H9 (cell line): Measurements from ENCODE around the gene CCDC158. TPM values are rescaled to one million over a fixed set of nuclear protein-coding genes. Genes with fewer than 3 reads are reported as not detected.

Source experiments
- DNase-seq: peaks from one replicate; pipeline ENCODE4 v3.0.0-alpha.2; 2017
- H2AFZ ChIP-seq: one replicate; pipeline ENCODE4 v1.6.1; 2013; ENCODE audit warnings: mild to moderate bottlenecking, low read length, control low read depth, moderate library complexity
- H2AK5ac ChIP-seq: 2 replicates; pipeline ENCODE4 v1.6.1; 2013; ENCODE audit warnings: low read length, control low read depth, mixed read lengths; ENCODE audit not compliant: insufficient read length
- H2BK120ac ChIP-seq: one replicate; pipeline ENCODE4 v1.6.1; 2013; ENCODE audit warnings: low read depth, mild to moderate bottlenecking, low read length, control low read depth, inconsistent platforms; ENCODE audit not compliant: poor library complexity, severe bottlenecking
- H2BK12ac ChIP-seq: 2 replicates; pipeline ENCODE4 v1.6.1; 2013; ENCODE audit warnings: low read length, control low read depth, mixed read lengths, low read depth; ENCODE audit not compliant: insufficient read length
- H2BK15ac ChIP-seq: 2 replicates; pipeline ENCODE4 v1.6.1; 2013; ENCODE audit warnings: low read depth, low read length, control low read depth
- H2BK20ac ChIP-seq: one replicate; pipeline ENCODE4 v1.6.1; 2013; ENCODE audit warnings: low read depth, mild to moderate bottlenecking, low read length, control low read depth, inconsistent platforms; ENCODE audit not compliant: poor library complexity, severe bottlenecking
- H2BK5ac ChIP-seq: 2 replicates; pipeline ENCODE4 v1.6.1; 2013; ENCODE audit warnings: low read length, control low read depth, mixed read lengths; ENCODE audit not compliant: insufficient read length
- H3K14ac ChIP-seq: 2 replicates; pipeline ENCODE4 v1.6.1; 2013; ENCODE audit warnings: low read length, control low read depth; ENCODE audit not compliant: insufficient read depth
- H3K18ac ChIP-seq: 2 replicates; pipeline ENCODE4 v1.6.1; 2013; ENCODE audit warnings: low read depth, mild to moderate bottlenecking, mixed read lengths, low read length, control low read depth; ENCODE audit not compliant: insufficient read length
- H3K23ac ChIP-seq: 2 replicates; pipeline ENCODE4 v1.6.1; 2013; ENCODE audit warnings: low read length, control low read depth, mixed read lengths, low read depth; ENCODE audit not compliant: insufficient read length
- H3K23me2 ChIP-seq: 2 replicates; pipeline ENCODE4 v1.6.1; 2013; ENCODE audit warnings: low read depth, mild to moderate bottlenecking, mixed read lengths, low read length, control low read depth; ENCODE audit not compliant: insufficient read length, poor library complexity, severe bottlenecking
- H3K27ac ChIP-seq: 2 replicates; pipeline ENCODE4 v1.5.1; 2013; ENCODE audit warnings: low read length, control low read depth, mixed read lengths, low read depth; ENCODE audit not compliant: insufficient read length
- H3K27me3 ChIP-seq: 2 replicates; pipeline ENCODE4 v1.6.1; 2013; ENCODE audit warnings: low read length, control low read depth, inconsistent platforms; ENCODE audit not compliant: insufficient read depth
- H3K4ac ChIP-seq: 2 replicates; pipeline ENCODE4 v1.6.1; 2013; ENCODE audit warnings: low read depth, mild to moderate bottlenecking, control low read depth, inconsistent platforms, low read length, moderate library complexity
- H3K4me1 ChIP-seq: 2 replicates; pipeline ENCODE4 v1.6.1; 2013; ENCODE audit warnings: low read length, control low read depth, inconsistent platforms; ENCODE audit not compliant: insufficient read depth
- H3K4me2 ChIP-seq: 2 replicates; pipeline ENCODE4 v1.6.1; 2013; ENCODE audit warnings: low read length, control low read depth, mixed read lengths; ENCODE audit not compliant: insufficient read length, insufficient read depth
- H3K56ac ChIP-seq: 2 replicates; pipeline ENCODE4 v1.6.1; 2013; ENCODE audit warnings: low read depth, mild to moderate bottlenecking, mixed read lengths, low read length, control low read depth; ENCODE audit not compliant: insufficient read length
- H3K79me1 ChIP-seq: 2 replicates; pipeline ENCODE4 v1.6.1; 2013; ENCODE audit warnings: low read depth, mild to moderate bottlenecking, moderate library complexity, low read length, control low read depth, inconsistent platforms; ENCODE audit not compliant: insufficient read depth, poor library complexity, severe bottlenecking
- H3K79me2 ChIP-seq: 2 replicates; pipeline ENCODE4 v1.6.1; 2013; ENCODE audit warnings: low read length, control low read depth, inconsistent platforms; ENCODE audit not compliant: insufficient read depth
- H3K9ac ChIP-seq: 2 replicates; pipeline ENCODE4 v1.6.1; 2013; ENCODE audit warnings: low read length, control low read depth, mixed read lengths; ENCODE audit not compliant: insufficient read length; ENCODE audit errors: extremely low read depth
- H3K9me3 ChIP-seq: one replicate; pipeline ENCODE4 v1.6.1; 2013; ENCODE audit warnings: low read depth, low read length, inconsistent platforms; ENCODE audit not compliant: control insufficient read depth
- H3T11ph ChIP-seq: one replicate; pipeline ENCODE4 v1.6.1; 2013; ENCODE audit warnings: mild to moderate bottlenecking, low read length, control low read depth, inconsistent platforms
- H4K20me1 ChIP-seq: one replicate; pipeline ENCODE4 v1.6.1; 2013; ENCODE audit not compliant: control insufficient read depth, insufficient read length, insufficient read depth
- H4K5ac ChIP-seq: 2 replicates; pipeline ENCODE4 v1.6.1; 2013; ENCODE audit warnings: low read depth, mild to moderate bottlenecking, mixed read lengths, low read length, control low read depth; ENCODE audit not compliant: insufficient read length
- H4K8ac ChIP-seq: replicated peaks from 2 replicates; pipeline ENCODE4 v1.6.1; 2013; ENCODE audit warnings: low read length, control low read depth, mixed read lengths, low read depth; ENCODE audit not compliant: insufficient read length
- H4K91ac ChIP-seq: 2 replicates; pipeline ENCODE4 v1.6.1; 2013; ENCODE audit warnings: low read depth, mild to moderate bottlenecking, moderate library complexity, mixed read lengths, low read length, control low read depth; ENCODE audit not compliant: insufficient read length
- H3K27ac Mint-ChIP-seq, 3 experiments: 2 replicates in 2 of 3; 3 replicates in 1 of 3; pipeline ENCODE4 v1.8.0; 2020 to 2021; ENCODE audit warnings: mixed read lengths in 3 of 3, mild to moderate bottlenecking in 1 of 3, moderate library complexity in 1 of 3
- H3K27me3 Mint-ChIP-seq: 2 replicates; pipeline ENCODE4 v1.8.0; 2021; ENCODE audit warnings: low read depth, mild to moderate bottlenecking, moderate library complexity, mixed read lengths
- H3K36me3 Mint-ChIP-seq, 3 experiments: 2 replicates in 2 of 3; 3 replicates in 1 of 3; pipeline ENCODE4 v1.8.0; 2020 to 2021; ENCODE audit warnings: low read depth in 3 of 3, mixed read lengths in 3 of 3; ENCODE audit not compliant: insufficient read depth in 1 of 3
- H3K4me1 Mint-ChIP-seq, 2 experiments: 2 replicates each; pipeline ENCODE4 v1.8.0; 2020; ENCODE audit warnings: mixed read lengths in 2 of 2
- H3K4me3 Mint-ChIP-seq, 2 experiments: 2 replicates in 1 of 2; 3 replicates in 1 of 2; pipeline ENCODE4 v1.8.0; 2020 to 2021; ENCODE audit warnings: mild to moderate bottlenecking in 2 of 2, mixed read lengths in 2 of 2, moderate library complexity in 1 of 2
- H3K9me3 Mint-ChIP-seq, 2 experiments: 2 replicates in 1 of 2; 3 replicates in 1 of 2; pipeline ENCODE4 v1.8.0; 2020; ENCODE audit warnings: mild to moderate bottlenecking in 2 of 2, mixed read lengths in 2 of 2, moderate library complexity in 1 of 2
- total RNA-seq: library from RNA; stranded (reverse); gene quantifications from 2 replicates; pipeline ENCODE4 v1.2.1, GENCODE V29; 2021
- TF ChIP-seq, protein P1 (sequence below): fragments of 200-600 bp; sonication (generic); conservative IDR thresholded peaks from 3 replicates; pipeline ENCODE4 v1.8.0; 2021; ENCODE audit warnings: antibody characterized with exemption, mild to moderate bottlenecking

CCDC158 gene
- total RNA-seq, 1 experiment from 2014 or later: not detected

DNA sequence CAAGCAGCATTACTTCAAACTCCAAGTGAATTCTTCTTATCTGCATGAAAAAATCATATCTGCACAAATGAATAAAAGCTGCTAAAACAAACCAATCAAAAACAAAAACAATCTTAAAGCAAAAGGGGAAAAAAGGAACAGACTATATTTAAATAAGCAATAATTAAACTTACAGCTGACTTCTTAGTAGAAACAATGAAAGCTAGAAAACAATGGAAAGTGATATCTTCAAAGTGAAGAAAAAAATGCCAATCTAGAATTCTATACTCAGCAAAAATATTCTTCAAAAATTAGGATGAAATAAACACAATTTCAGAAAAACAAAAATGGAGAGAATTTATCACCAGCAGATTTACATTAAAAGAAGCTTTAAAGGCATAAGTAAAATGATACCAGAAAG lies 94.4 kb downstream of the CCDC158 start:
- H4K91ac ChIP-seq: no peak overlapping the region
- no peak overlapping the region for H3K4me2 ChIP-seq
- no peaks in the 10 kb centered on the region for H3K4me1 Mint-ChIP-seq
- no peak overlapping the region for H3T11ph ChIP-seq
- no peak overlapping the region for H3K4ac ChIP-seq
- H3K79me1 ChIP-seq: no peaks in the 10 kb centered on the region
- no peak overlapping the region for H2BK120ac ChIP-seq
- no peak for DNase-seq
- H3K23ac ChIP-seq: no peak overlapping the region
- no peaks in the 10 kb centered on the region for H4K20me1 ChIP-seq
- TF ChIP-seq, protein P1, sequence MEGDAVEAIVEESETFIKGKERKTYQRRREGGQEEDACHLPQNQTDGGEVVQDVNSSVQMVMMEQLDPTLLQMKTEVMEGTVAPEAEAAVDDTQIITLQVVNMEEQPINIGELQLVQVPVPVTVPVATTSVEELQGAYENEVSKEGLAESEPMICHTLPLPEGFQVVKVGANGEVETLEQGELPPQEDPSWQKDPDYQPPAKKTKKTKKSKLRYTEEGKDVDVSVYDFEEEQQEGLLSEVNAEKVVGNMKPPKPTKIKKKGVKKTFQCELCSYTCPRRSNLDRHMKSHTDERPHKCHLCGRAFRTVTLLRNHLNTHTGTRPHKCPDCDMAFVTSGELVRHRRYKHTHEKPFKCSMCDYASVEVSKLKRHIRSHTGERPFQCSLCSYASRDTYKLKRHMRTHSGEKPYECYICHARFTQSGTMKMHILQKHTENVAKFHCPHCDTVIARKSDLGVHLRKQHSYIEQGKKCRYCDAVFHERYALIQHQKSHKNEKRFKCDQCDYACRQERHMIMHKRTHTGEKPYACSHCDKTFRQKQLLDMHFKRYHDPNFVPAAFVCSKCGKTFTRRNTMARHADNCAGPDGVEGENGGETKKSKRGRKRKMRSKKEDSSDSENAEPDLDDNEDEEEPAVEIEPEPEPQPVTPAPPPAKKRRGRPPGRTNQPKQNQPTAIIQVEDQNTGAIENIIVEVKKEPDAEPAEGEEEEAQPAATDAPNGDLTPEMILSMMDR: no peak
- no peaks in the 10 kb centered on the region for H3K23me2 ChIP-seq
- no peak overlapping the region for H2AK5ac ChIP-seq
- no peak overlapping the region for H3K27ac Mint-ChIP-seq
- H2BK20ac ChIP-seq: no peak overlapping the region
- no peak overlapping the region for H2BK15ac ChIP-seq
- no peak overlapping the region for H4K5ac ChIP-seq
- no peak overlapping the region for H3K18ac ChIP-seq
- no peak overlapping the region for H2AFZ ChIP-seq
- H4K8ac ChIP-seq: no peak overlapping the region
- no peaks in the 10 kb centered on the region for H3K4me1 ChIP-seq
- peaks cover 1% of the 10 kb centered on the region; the same call in 1 of the 2 replicates for H3K27me3 Mint-ChIP-seq
- H3K27me3 ChIP-seq: no peaks in the 10 kb centered on the region
- H3K4me3 Mint-ChIP-seq: no peak overlapping the region; a peak in 1 of 5 replicates
- H3K36me3 Mint-ChIP-seq: peaks cover 3 to 20% (median 9%) of the 10 kb centered on the region in 3 experiments; a peak in 5 of 7 replicates
- no peak overlapping the region for H3K27ac ChIP-seq
- H2BK12ac ChIP-seq: no peak overlapping the region
- peaks cover 17 to 32% of the 10 kb centered on the region in 2 experiments for H3K9me3 Mint-ChIP-seq
- no peak overlapping the region for H2BK5ac ChIP-seq
- H3K79me2 ChIP-seq: no peaks in the 10 kb centered on the region
- no peak overlapping the region for H3K56ac ChIP-seq
- no peak overlapping the region for H3K9ac ChIP-seq
- H3K9me3 ChIP-seq: no peaks in the 10 kb centered on the region
- H3K14ac ChIP-seq: no peak overlapping the region
